H1 (cell line): Measurements from ENCODE around the gene C9orf43. TPM values are rescaled to one million over a fixed set of nuclear protein-coding genes. Genes with fewer than 3 reads are reported as not detected.

Experiments
- CTCF ChIA-PET: fragments of 300-600 bp; sonication (Branson Sonifier 250); formaldehyde crosslinking; loops from one replicate; lab custom pipeline; 2021; ENCODE audit not compliant: partially characterized antibody; lab: Charles Lee
- POLR2A ChIA-PET: fragments of 300-600 bp; sonication (Branson Sonifier 250); formaldehyde crosslinking; loops from one replicate; lab custom pipeline; 2021; ENCODE audit warnings: inconsistent platforms; ENCODE audit not compliant: partially characterized antibody; lab: Charles Lee
- DNase-seq, 2 experiments: peaks; one replicate each; pipeline versions ENCODE4 v3.0.0 to v3.0.0-alpha.2; 2010 to 2022; ENCODE audit warnings: low spot score in 2 of 2, low read depth in 1 of 2, mixed read lengths in 1 of 2
- FAIRE-seq: peaks from 2 replicates; lab custom pipeline; 2011; peaks lifted over from hg19 to GRCh38; lab: Jason Lieb, UNC
- H2AFZ ChIP-seq: 2 replicates; pipeline ENCODE4 v1.8.1; 2012; ENCODE audit warnings: low read length, inconsistent platforms
- H2AK5ac ChIP-seq: 2 replicates; pipeline ENCODE4 v1.6.1; 2013; ENCODE audit warnings: low read depth, low read length
- H2BK120ac ChIP-seq: replicated peaks from 2 replicates; pipeline ENCODE3; 2013; ENCODE audit warnings: low read depth, low read length, inconsistent platforms
- H2BK12ac ChIP-seq: 2 replicates; pipeline ENCODE4 v1.6.1; 2013; ENCODE audit warnings: low read depth, low read length
- H2BK15ac ChIP-seq: 2 replicates; pipeline ENCODE4 v1.6.1; 2013; ENCODE audit warnings: low read length
- H2BK20ac ChIP-seq: 2 replicates; pipeline ENCODE4 v1.6.1; 2013; ENCODE audit warnings: low read length
- H2BK5ac ChIP-seq: 2 replicates; pipeline ENCODE4 v1.6.1; 2013; ENCODE audit warnings: low read depth, low read length
- H3K14ac ChIP-seq: 2 replicates; pipeline ENCODE4 v1.6.1; 2013; ENCODE audit warnings: inconsistent platforms; ENCODE audit not compliant: insufficient read length
- H3K18ac ChIP-seq: 2 replicates; pipeline ENCODE4 v1.6.1; 2013; ENCODE audit warnings: low read length; ENCODE audit errors: extremely low read depth
- H3K23ac ChIP-seq: 2 replicates; pipeline ENCODE4 v1.6.1; 2013; ENCODE audit warnings: inconsistent platforms; ENCODE audit not compliant: insufficient read length
- H3K23me2 ChIP-seq: 2 replicates; pipeline ENCODE4 v1.6.1; 2013; ENCODE audit warnings: low read depth, low read length
- H3K27ac ChIP-seq: 2 replicates; pipeline ENCODE4 v1.6.1; 2011; ENCODE audit warnings: low read depth, low read length, inconsistent platforms
- H3K27me3 ChIP-seq, 4 experiments: replicated peaks in 1 of 4; 1 replicate in 1 of 4; 2 replicates in 3 of 4; pipeline versions ENCODE4 v1.6.1 to v1.8.1; 2011 to 2013; ENCODE audit warnings: low read length in 3 of 4, mild to moderate bottlenecking in 3 of 4, inconsistent platforms in 2 of 4, mixed read lengths in 2 of 4, moderate library complexity in 1 of 4; ENCODE audit not compliant: control insufficient read depth in 3 of 4, insufficient read depth in 3 of 4; ENCODE audit errors: extremely low read depth in 1 of 4
- H3K36me3 ChIP-seq, 4 experiments: 2 replicates each; pipeline versions ENCODE4 v1.6.1 to v1.8.1; 2011 to 2013; ENCODE audit warnings: mild to moderate bottlenecking in 4 of 4, low read length in 3 of 4, moderate library complexity in 2 of 4, control low read depth in 1 of 4, inconsistent platforms in 1 of 4; ENCODE audit not compliant: insufficient read depth in 4 of 4, control insufficient read depth in 2 of 4
- H3K4ac ChIP-seq: replicated peaks from 2 replicates; pipeline ENCODE3; 2013; ENCODE audit warnings: low read length, low read depth, mixed read lengths, inconsistent platforms; ENCODE audit not compliant: insufficient read length
- H3K4me1 ChIP-seq, 4 experiments: replicated peaks in 1 of 4; 1 replicate in 1 of 4; 2 replicates in 3 of 4; pipeline versions ENCODE4 v1.6.1 to v1.8.1; 2011 to 2013; ENCODE audit warnings: low read length in 3 of 4, inconsistent platforms in 2 of 4, mixed read lengths in 1 of 4; ENCODE audit not compliant: insufficient read depth in 4 of 4, control insufficient read depth in 3 of 4
- H3K4me2 ChIP-seq, 2 experiments: 2 replicates each; pipeline versions ENCODE4 v1.6.1 to v1.8.1; 2011 to 2013; ENCODE audit warnings: low read depth in 2 of 2, low read length in 2 of 2, control low read depth in 1 of 2, inconsistent platforms in 1 of 2, mild to moderate bottlenecking in 1 of 2; ENCODE audit not compliant: insufficient read depth in 1 of 2
- H3K4me3 ChIP-seq, 4 experiments: fragments of 200-600, 300-600 bp in 1 of 4; sonication (generic), shearing (Covaris generic), sonication (Bioruptor Twin) in 1 of 4; 2 replicates each; pipeline versions ENCODE4 v1.5.1 to v1.8.1; 2011 to 2016; ENCODE audit warnings: low read length in 4 of 4, low read depth in 3 of 4, control low read depth in 2 of 4, inconsistent platforms in 2 of 4, mild to moderate bottlenecking in 2 of 4, mixed read lengths in 1 of 4, moderate library complexity in 1 of 4; ENCODE audit not compliant: insufficient read depth in 2 of 4; ENCODE audit errors: extremely low read depth in 1 of 4
- H3K56ac ChIP-seq: replicated peaks from 2 replicates; pipeline ENCODE3; 2013; ENCODE audit warnings: low read depth, mild to moderate bottlenecking, mixed read lengths, low read length, inconsistent platforms; ENCODE audit not compliant: insufficient read length
- H3K79me1 ChIP-seq: 2 replicates; pipeline ENCODE4 v1.6.1; 2013; ENCODE audit warnings: low read depth, low read length, control low read depth
- H3K79me2 ChIP-seq, 2 experiments: 2 replicates each; pipeline versions ENCODE4 v1.6.1 to v1.8.1; 2012 to 2013; ENCODE audit warnings: low read length in 2 of 2, mild to moderate bottlenecking in 2 of 2, inconsistent platforms in 1 of 2; ENCODE audit not compliant: insufficient read depth in 2 of 2, control insufficient read depth in 1 of 2
- H3K9ac ChIP-seq, 4 experiments: replicated peaks in 1 of 4; 1 replicate in 1 of 4; 2 replicates in 3 of 4; pipeline versions ENCODE4 v1.6.1 to v1.8.1; 2011 to 2013; ENCODE audit warnings: low read depth in 3 of 4, low read length in 3 of 4, control low read depth in 2 of 4, mild to moderate bottlenecking in 2 of 4, moderate library complexity in 2 of 4, inconsistent platforms in 1 of 4; ENCODE audit errors: extremely low read depth in 1 of 4
- H3K9me3 ChIP-seq, 2 experiments: 2 replicates each; pipeline versions ENCODE4 v1.6.1 to v1.8.1; 2012 to 2013; ENCODE audit warnings: mild to moderate bottlenecking in 2 of 2, moderate library complexity in 2 of 2, control low read depth in 1 of 2, inconsistent platforms in 1 of 2, low read depth in 1 of 2, low read length in 1 of 2, mixed read lengths in 1 of 2; ENCODE audit not compliant: insufficient read depth in 2 of 2
- H4K20me1 ChIP-seq, 2 experiments: replicated peaks in 1 of 2; 2 replicates each; pipeline versions ENCODE3 to v1.8.1; 2011 to 2013; ENCODE audit warnings: inconsistent platforms in 2 of 2, low read length in 2 of 2, mild to moderate bottlenecking in 1 of 2; ENCODE audit not compliant: insufficient read depth in 2 of 2, control insufficient read depth in 1 of 2
- H4K5ac ChIP-seq: 2 replicates; pipeline ENCODE4 v1.6.1; 2013; ENCODE audit warnings: low read length, low read depth, mixed read lengths, inconsistent platforms; ENCODE audit not compliant: insufficient read length
- H4K8ac ChIP-seq: 2 replicates; pipeline ENCODE4 v1.8.0; 2013; ENCODE audit warnings: mild to moderate bottlenecking, moderate library complexity, low read length, inconsistent platforms; ENCODE audit not compliant: insufficient read depth; ENCODE audit errors: extremely low read depth
- H4K91ac ChIP-seq: replicated peaks from 2 replicates; pipeline ENCODE3; 2013; ENCODE audit warnings: low read length, mixed read lengths, inconsistent platforms; ENCODE audit not compliant: insufficient read length
- BRCA1 ChIP-seq: IDR thresholded peaks from 2 replicates; pipeline ENCODE4 v1.6.1; 2012; ENCODE audit warnings: low read depth, low read length, improper control_type of control experiment
- EP300 ChIP-seq, 2 experiments: IDR thresholded peaks; 1 replicate in 1 of 2; 2 replicates in 1 of 2; pipeline ENCODE4 v1.6.1; 2011 to 2012; ENCODE audit warnings: low read depth in 2 of 2, low read length in 2 of 2, mild to moderate bottlenecking in 2 of 2, borderline replicate concordance in 1 of 2, inconsistent platforms in 1 of 2, moderate library complexity in 1 of 2
- EZH2 ChIP-seq: fragments of 200-600 bp; sonication (generic); IDR thresholded peaks from 2 replicates; pipeline ENCODE4 v1.7.1; 2012; ENCODE audit warnings: low read depth, mild to moderate bottlenecking, moderate library complexity, low read length, inconsistent platforms; ENCODE audit not compliant: severe bottlenecking
- KDM5A ChIP-seq: fragments of 200-600 bp; IDR thresholded peaks from 2 replicates; pipeline ENCODE4 v1.7.1; 2012; ENCODE audit warnings: mild to moderate bottlenecking, low read length, inconsistent platforms, mixed read lengths
- PHF8 ChIP-seq: fragments of 200-600 bp; sonication (generic); conservative IDR thresholded peaks from 2 replicates; pipeline ENCODE4 v1.7.1; 2012; ENCODE audit warnings: low read depth, mild to moderate bottlenecking, inconsistent platforms, low read length, moderate library complexity
- POLR2A ChIP-seq, 2 experiments: IDR thresholded peaks; 1 replicate in 1 of 2; 2 replicates in 1 of 2; pipeline ENCODE4 v1.6.1; 2011; ENCODE audit warnings: low read depth in 2 of 2, low read length in 2 of 2, mild to moderate bottlenecking in 2 of 2; ENCODE audit errors: control extremely low read depth in 1 of 2
- SP1 ChIP-seq: IDR thresholded peaks from 2 replicates; pipeline ENCODE4 v1.6.1; 2011; ENCODE audit warnings: low read depth, low read length
- SP2 ChIP-seq: IDR thresholded peaks from 2 replicates; pipeline ENCODE4 v1.6.1; 2012; ENCODE audit warnings: mild to moderate bottlenecking, low read length, inconsistent platforms
- USF2 ChIP-seq: IDR thresholded peaks from 2 replicates; pipeline ENCODE4 v1.6.1; 2011; ENCODE audit warnings: low read length, improper control_type of control experiment
- WGBS, 2 experiments: shearing (Covaris generic) in 1 of 2; methylation state at CpG; one replicate each; pipeline versions ENCODE4 v1.1.6 to v1.1.7; 2013 to 2015; ENCODE audit warnings: low lambda C conversion rate in 2 of 2, mixed read lengths in 2 of 2, inconsistent platforms in 1 of 2, low coverage in 1 of 2, missing lambda C conversion rate in 1 of 2; ENCODE audit not compliant: insufficient replicate concordance in 2 of 2, insufficient coverage in 1 of 2, insufficient read length in 1 of 2; ENCODE audit errors: extremely low coverage in 1 of 2, missing lambda C conversion rate in 1 of 2; 5-methylcytosine and 5-hydroxymethylcytosine counted together
- polyA plus RNA-seq, 7 experiments: library from polyadenylated mRNA; depleted of rRNA in 3 of 7; stranded (reverse) in 5 of 7; unstranded in 2 of 7; fragments of >200 nt in 5 of 7; fragments of 200-250 nt in 2 of 7; gene quantifications; 1 replicate in 5 of 7; 2 replicates in 1 of 7; 4 replicates in 1 of 7; pipeline versions ENCODE4 v1.2.1 to v1.2.3, GENCODE V29; 2011 to 2013; ENCODE audit warnings: missing spikeins in 2 of 7, mixed read lengths in 2 of 7
- total RNA-seq: library from RNA; stranded (reverse); fragmentation: NEBNext Ultra II Directional; extraction: Animal tissue kit (Norgen Biotek cat#: 25700); gene quantifications from 2 replicates; pipeline ENCODE4 v1.2.1, GENCODE V29; 2021

The C9orf43 gene
- total and polyA plus RNA-seq, 2 of the 8 experiments (the other 6 are each of a cell fraction or from before 2014, with no cell fraction given), result 0.35 to 0.52 TPM

GRCh38 chr9:113452113-113452605, 41.6 kb downstream of the C9orf43 start:
- POLR2A ChIA-PET, result interaction anchor here (1.7 kb wide), 1 partner anchor 14 kb away, joined by 6 read pairs; no protein-coding TSS in a partner anchor
- 81% methylated on average over 4 of the region's 4 CpGs; no CpG with 5 or more reads in 1 of the 2 experiments for WGBS, 2 experiments
- FAIRE-seq, result no peak

More at GRCh38 chr9:113452113-113452605, 41.6 kb downstream of the C9orf43 start:
- Histone ChIP-seq H3K14ac (no peak overlapping the region), H3K4me1 (peaks cover 0 to 5% (median 2%) of the 10 kb centered on the region in 4 experiments; a peak in 5 of 7 replicates), H3K27ac (no peak overlapping the region), H3K4me2 (no peak overlapping the region), H2BK15ac (no peak overlapping the region), H3K36me3 (no peaks in the 10 kb centered on the region), H3K4me3 (no peak overlapping the region), H2BK120ac (no peak overlapping the region), H3K18ac (no peak overlapping the region), H2BK20ac (no peak overlapping the region), H2AK5ac (no peak overlapping the region), H4K8ac (no peak overlapping the region; the same call in 1 of the 2 replicates), H4K5ac (no peak overlapping the region), H2BK5ac (no peak overlapping the region), H3K79me2 (no peaks in the 10 kb centered on the region), H3K23ac (no peak overlapping the region), H4K91ac (no peak overlapping the region), H4K20me1 (no peaks in the 10 kb centered on the region), H3K79me1 (no peaks in the 10 kb centered on the region), H2BK12ac (no peak overlapping the region), H2AFZ (no peak overlapping the region), H3K9me3 (no peaks in the 10 kb centered on the region), H3K56ac (no peak overlapping the region), H3K27me3 (no peaks in the 10 kb centered on the region), H3K23me2 (peaks cover 2% of the 10 kb centered on the region; the same call in 1 of the 2 replicates), H3K9ac (no peak overlapping the region), H3K4ac (no peak overlapping the region)
- CTCF ChIA-PET, result interaction anchor here (0.8 to 10.1 kb wide), 4 partner anchors 11 to 206 kb away, joined by 3 to 191 read pairs (median 78); partner anchors contain the start of gene RGS3
- TF ChIP-seq PHF8 (no peak), SP1 (no peak), SP2 (no peak), BRCA1 (no peak), EP300 (IDR thresholded peaks at IDR 0.05; ENCODE audit: borderline replicate concordance in 1 of 2, low read depth in 2 of 2, low read length in 2 of 2) (no peak), KDM5A (no peak), EZH2 (no peak), POLR2A (IDR thresholded peaks at IDR 0.05; ENCODE audit: control extremely low read depth in 1 of 2, low read depth in 2 of 2, low read length in 2 of 2) (no peak), USF2 (no peak)
- no peak for DNase-seq
